HL-60 (cell line): Measurements from ENCODE around the gene ASTN2.

Experiments
- CTCF ChIP-seq: IDR thresholded peaks from one replicate; pipeline ENCODE4 v1.5.1; 2011; ENCODE audit warnings: low read length, control low read depth, inconsistent platforms; ENCODE audit not compliant: insufficient read depth
- GABPA ChIP-seq: IDR thresholded peaks from 2 replicates; pipeline ENCODE4 v1.6.1; 2012; ENCODE audit warnings: low read depth
- POLR2AphosphoS5 ChIP-seq: IDR thresholded peaks from 2 replicates; pipeline ENCODE4 v1.6.1; 2012; ENCODE audit warnings: low read depth
- SPI1 ChIP-seq: IDR thresholded peaks from 2 replicates; pipeline ENCODE4 v1.6.1; 2012; ENCODE audit warnings: low read depth, mild to moderate bottlenecking, borderline replicate concordance

- TF ChIP-seq CTCF (no peak), POLR2AphosphoS5 (no peak), GABPA (no peak), SPI1 (no peak)
These were observed 456.0 kb downstream of the ASTN2 start for GRCh38 chr9:116958881-116959280.
